HepG2 (cell line): Measurements from ENCODE around the gene CUEDC2. TPM values are rescaled to one million over a fixed set of nuclear protein-coding genes. Genes with fewer than 3 reads are reported as not detected.

Experiments used
- ATAC-seq: fragments of 200-7000 bp; cut with Tn5 transposase; 3 replicates; pipeline ENCODE4 v1.9.1; 2020; ENCODE audit warnings: mild to moderate bottlenecking, moderate library complexity
- BruUV-seq: library from RNA; stranded (reverse); fragments of 400-500 nt; replicated peaks from 2 replicates; lab custom pipeline; 2021; lab: Mats Ljungman, UMichigan
- CTCF ChIA-PET: fragments of 300-600 bp; formaldehyde crosslinking; extraction: SDS; loops from one replicate; lab custom pipeline; 2021; ENCODE audit warnings: low total read pairs, inconsistent platforms, low intra/inter-chr PET ratio; lab: Yijun Ruan, JAX
- POLR2A ChIA-PET: fragments of 350-600 bp; sonication (Branson Sonifier 250); formaldehyde crosslinking; loops from one replicate; lab custom pipeline; 2020; ENCODE audit warnings: antibody characterized with exemption, inconsistent platforms; lab: Yijun Ruan, JAX
- DNase-seq: peaks from one replicate; pipeline ENCODE4 v3.0.0-alpha.2; 2015; ENCODE audit warnings: low spot score
- FAIRE-seq: peaks from 3 replicates; lab custom pipeline; 2011; peaks lifted over from hg19 to GRCh38; lab: Jason Lieb, UNC
- H2AFZ ChIP-seq: one replicate; pipeline ENCODE4 v1.6.1; 2011; ENCODE audit warnings: low read length, inconsistent platforms
- H3K27ac ChIP-seq: fragments of 300-600 bp; 3 replicates; pipeline ENCODE4 v1.8.0; 2011; ENCODE audit warnings: mixed run types, mild to moderate bottlenecking, mixed read lengths, low read length, inconsistent platforms; ENCODE audit not compliant: insufficient read depth; ENCODE audit errors: extremely low read length
- H3K27me3 ChIP-seq, 2 experiments: fragments of 200-600 bp in 1 of 2; 2 replicates in 1 of 2; 3 replicates in 1 of 2; pipeline versions ENCODE4 v1.6.0 to v1.8.0; 2011; ENCODE audit warnings: low read length in 2 of 2, mild to moderate bottlenecking in 2 of 2, moderate library complexity in 2 of 2, inconsistent platforms in 1 of 2; ENCODE audit not compliant: insufficient read depth in 2 of 2, control insufficient read depth in 1 of 2
- H3K36me3 ChIP-seq, 2 experiments: fragments of 200-600 bp in 1 of 2; replicated peaks in 1 of 2; 2 replicates in 1 of 2; 3 replicates in 1 of 2; pipeline versions ENCODE4 v1.5.1 to v1.8.0; 2011; ENCODE audit warnings: low read length in 2 of 2, inconsistent platforms in 1 of 2; ENCODE audit not compliant: insufficient read depth in 2 of 2, control insufficient read depth in 1 of 2
- H3K4me1 ChIP-seq: 2 replicates; pipeline ENCODE4 v1.5.1; 2012; ENCODE audit warnings: low read length, inconsistent platforms; ENCODE audit not compliant: insufficient read depth
- H3K4me2 ChIP-seq: 2 replicates; pipeline ENCODE4 v1.6.0; 2011; ENCODE audit warnings: low read depth, low read length, inconsistent platforms
- H3K4me3 ChIP-seq, 3 experiments: fragments of 200-600 bp in 1 of 3; sonication (generic), shearing (Covaris generic) in 1 of 3; replicated peaks in 1 of 3; 2 replicates each; pipeline ENCODE4 v1.5.1; 2011 to 2016; ENCODE audit warnings: low read length in 3 of 3, inconsistent platforms in 2 of 3, low read depth in 2 of 3, mild to moderate bottlenecking in 2 of 3, control low read depth in 1 of 3, mixed read lengths in 1 of 3; ENCODE audit not compliant: insufficient read depth in 1 of 3
- H3K79me2 ChIP-seq: one replicate; pipeline ENCODE4 v1.6.1; 2011; ENCODE audit warnings: low read length, inconsistent platforms; ENCODE audit not compliant: insufficient read depth
- H3K9ac ChIP-seq: 2 replicates; pipeline ENCODE4 v1.6.0; 2011; ENCODE audit warnings: mild to moderate bottlenecking, low read depth, low read length, inconsistent platforms; ENCODE audit not compliant: insufficient read depth
- H3K9me3 ChIP-seq: 2 replicates; pipeline ENCODE4 v1.5.1; 2012; ENCODE audit warnings: mild to moderate bottlenecking, low read length
- H4K20me1 ChIP-seq: 2 replicates; pipeline ENCODE4 v1.6.0; 2011; ENCODE audit warnings: inconsistent platforms, mild to moderate bottlenecking, low read length, moderate library complexity; ENCODE audit not compliant: insufficient read depth
- AHDC1 ChIP-seq: sonication (generic); formaldehyde crosslinking; IDR thresholded peaks from 2 replicates; pipeline ENCODE4 v1.5.1; 2020; ENCODE audit warnings: mild to moderate bottlenecking, missing genetic modification reagents, borderline replicate concordance
- CCDC6 ChIP-seq: sonication (generic); formaldehyde crosslinking; IDR thresholded peaks from 2 replicates; pipeline ENCODE4 v1.8.1; 2022; ENCODE audit warnings: mild to moderate bottlenecking, missing genetic modification reagents, moderate library complexity
- ERF ChIP-seq: IDR thresholded peaks from 2 replicates; pipeline ENCODE4 v1.6.1; 2018; ENCODE audit warnings: missing biosample characterization, missing genetic modification reagents
- HDAC1 ChIP-seq: sonication (generic); formaldehyde crosslinking; IDR thresholded peaks from 2 replicates; pipeline ENCODE4 v1.5.1; 2020; ENCODE audit warnings: mild to moderate bottlenecking, missing genetic modification reagents
- MXI1 ChIP-seq: IDR thresholded peaks from 3 replicates; pipeline ENCODE4 v1.6.1; 2012; ENCODE audit warnings: low read depth, low read length, inconsistent platforms, borderline replicate concordance
- NR2F1 ChIP-seq, 2 experiments: fragments of 450-650 bp in 1 of 2; formaldehyde crosslinking in 1 of 2; IDR thresholded peaks; 2 replicates each; pipeline versions ENCODE4 v1.5.0 to v1.6.1; 2016 to 2020; ENCODE audit warnings: mild to moderate bottlenecking in 1 of 2, missing compliant biosample characterization in 1 of 2, missing genetic modification reagents in 1 of 2, moderate library complexity in 1 of 2
- UBTF ChIP-seq: sonication (generic); formaldehyde crosslinking; IDR thresholded peaks from 2 replicates; pipeline ENCODE4 v1.4.0; 2020; ENCODE audit warnings: mild to moderate bottlenecking, missing genetic modification reagents
- WGBS: methylation state at CpG from one replicate; pipeline ENCODE4 v1.1.6; 2017; ENCODE audit warnings: low lambda C conversion rate; 5-methylcytosine and 5-hydroxymethylcytosine counted together
- in situ Hi-C: cut with HindIII; loops from 2 replicates; pipeline ENCODE4 v1.10.0; 2017; ENCODE audit warnings: low pct_unique_long_range_greater_than_20kb; ENCODE audit not compliant: extremely low pct_ligation_motif_present
- intact Hi-C: fragments of 100-400 bp; cut with micrococcal nuclease; formaldehyde crosslinking; loops from one replicate; pipeline ENCODE4 v1.10.0; 2022; ENCODE audit not compliant: unreplicated experiment
- polyA plus RNA-seq, 8 experiments: library from polyadenylated mRNA; depleted of rRNA in 3 of 8; stranded (reverse) in 7 of 8; unstranded in 1 of 8; fragments of >200 nt; fragmentation: Illumina TruSeq in 4 of 8; extraction: Trizol in 4 of 8; gene quantifications; 2 replicates each; pipeline versions ENCODE4 v1.2.1 to v1.2.3, GENCODE V29; 2011 to 2016; ENCODE audit warnings: low read depth in 4 of 8, missing spikeins in 1 of 8, mixed read lengths in 1 of 8; ENCODE audit not compliant: insufficient read depth in 1 of 8
- total RNA-seq, 5 experiments: library from RNA; depleted of rRNA; stranded (reverse); fragments of >200 nt; fragmentation: Illumina TruSeq; extraction: Trizol; gene quantifications; 2 replicates each; pipeline ENCODE4 v1.2.3, GENCODE V29; 2016; ENCODE audit warnings: low read depth in 1 of 5

The CUEDC2 gene
- total and polyA plus RNA-seq, 2 of the 13 experiments (the other 11 are each of a cell fraction or from before 2014, with no cell fraction given): 13.1 to 18.4 TPM

GRCh38 chr10:102462512-102463054 lies 30.2 kb upstream of the CUEDC2 start:
- H2AFZ ChIP-seq: no peak overlapping the region
- TF ChIP-seq ERF: 0 out of 2 replicates have a peak, but pooled peaks have one; percentile 11
- peak; percentile 37; the same call in 1 of the 2 replicates for TF ChIP-seq HDAC1 (CRISPR knock-in tag)
- TF ChIP-seq MXI1: no peak
- no peak for TF ChIP-seq NR2F1 (CRISPR knock-in tag; IDR thresholded peaks at IDR 0.05)
- TF ChIP-seq CCDC6 (CRISPR knock-in tag): 0 out of 2 replicates have a peak, but pooled peaks have one; percentile 54
- peak; percentile 27; the same call in 1 of the 2 replicates for TF ChIP-seq UBTF (CRISPR knock-in tag)
- peak; percentile 5; the same call in 1 of the 2 replicates for TF ChIP-seq AHDC1 (CRISPR knock-in tag)
- WGBS: 8% methylated on average over 6 of the region's 6 CpGs
- 0 out of 2 replicates have a peak overlapping the region, but pooled peaks have one; percentile 8 for H3K9ac ChIP-seq
- ATAC-seq (peak; percentile 30), DNase-seq (no peak), FAIRE-seq (no peak)
- intact Hi-C loops: loop anchor here (2.0 kb wide), 1 partner anchor 42 kb away; the partner anchor contains the start of gene FBXL15
- H3K9me3 ChIP-seq: no peaks in the 10 kb centered on the region
- BruUV-seq: no TSS peak
- ChIA-PET POLR2A (interaction anchor here (1.3 to 4.6 kb wide), 7 partner anchors 11 to 41 kb away, joined by 3 to 73 read pairs (median 11); partner anchors contain the start of genes ACTR1A, C10orf95, CUEDC2 and FBXL15), CTCF (interaction anchor here (1.3 kb wide), 1 partner anchor 16 kb away, joined by 3 read pairs; no protein-coding TSS in a partner anchor)
- peak overlapping the region; percentile 96 for H3K4me2 ChIP-seq
- no peaks in the 10 kb centered on the region for H3K36me3 ChIP-seq
- H3K27ac ChIP-seq: peak overlapping the region; percentile 62
- peaks cover 58% of the 10 kb centered on the region for H3K4me1 ChIP-seq
- H3K4me3 ChIP-seq: peak overlapping the region; percentile 60 to 74 (median 64)
- in situ Hi-C loops: loop anchor here (5.0 kb wide), 1 partner anchor 40 kb away; the partner anchor contains the start of gene FBXL15
- no peaks in the 10 kb centered on the region for H3K79me2 ChIP-seq
- no peaks in the 10 kb centered on the region for H4K20me1 ChIP-seq
- no peaks in the 10 kb centered on the region for H3K27me3 ChIP-seq
